ENCODE measurements around the gene ATF7IP2.
"Not testable (repeated sequence)": the region's sequence is repeated elsewhere in the genome, so short reads cannot be mapped to it uniquely, and the experiment has no call there.

Gene ATF7IP2

GRCh38 chr16:10385725-10386516 lies at the start of gene ATF7IP2:
ATF7IP2 (plus strand) TSS chr16:10386061; CDS start chr16:10430621, 44,560 bp downstream.
- peak; percentile 88 for DNase-seq (ENCODE audit: low read depth)

- no peak for DNase-seq (ENCODE audit: low read depth)
Observed at GRCh38 chr16:10338426-10338825, 47.4 kb upstream of the ATF7IP2 start.

GRCh38 chr16:10339777-10340732 lies 45.8 kb upstream of the ATF7IP2 start:
- DNase-seq (ENCODE audit: low read depth), result no peak

- no peak for DNase-seq (ENCODE audit: low read depth)
Observed at GRCh38 chr16:10343124-10343760, 42.6 kb upstream of the ATF7IP2 start.

- not testable (repeated sequence) for DNase-seq (ENCODE audit: low read depth)
Observed at GRCh38 chr16:10344699-10345098, 41.2 kb upstream of the ATF7IP2 start.

GRCh38 chr16:10345629-10346028 lies 40.2 kb upstream of the ATF7IP2 start:
- no peak for DNase-seq (ENCODE audit: low read depth)

GRCh38 chr16:10349851-10350250 lies 36.0 kb upstream of the ATF7IP2 start:
- no peak for DNase-seq (ENCODE audit: low read depth)

GRCh38 chr16:10352262-10352661 lies 33.6 kb upstream of the ATF7IP2 start:
- no peak for DNase-seq (ENCODE audit: low read depth)

- DNase-seq (ENCODE audit: low read depth), result no peak
Observed at GRCh38 chr16:10355589-10355988, 30.3 kb upstream of the ATF7IP2 start.

- no peak for DNase-seq (ENCODE audit: low read depth)
Observed at GRCh38 chr16:10356870-10357842, 28.7 kb upstream of the ATF7IP2 start.

GRCh38 chr16:10361747-10362076 lies 24.1 kb upstream of the ATF7IP2 start:
- not testable (repeated sequence) for DNase-seq (ENCODE audit: low read depth)

GRCh38 chr16:10362077-10362863 lies 23.6 kb upstream of the ATF7IP2 start:
- DNase-seq (ENCODE audit: low read depth), result no peak

GRCh38 chr16:10362864-10363197 lies 23.0 kb upstream of the ATF7IP2 start:
- DNase-seq (ENCODE audit: low read depth), result not testable (repeated sequence)

- not testable (repeated sequence) for DNase-seq (ENCODE audit: low read depth)
Observed at GRCh38 chr16:10366619-10367018, 19.2 kb upstream of the ATF7IP2 start.

- no peak for DNase-seq (ENCODE audit: low read depth)
Observed at GRCh38 chr16:10367616-10368188, 18.2 kb upstream of the ATF7IP2 start.

- no peak for DNase-seq (ENCODE audit: low read depth)
Observed at GRCh38 chr16:10368969-10369551, 16.8 kb upstream of the ATF7IP2 start.

- DNase-seq (ENCODE audit: low read depth), result no peak
Observed at GRCh38 chr16:10370096-10370726, 15.7 kb upstream of the ATF7IP2 start.

GRCh38 chr16:10371592-10371991 lies 14.3 kb upstream of the ATF7IP2 start:
- no peak for DNase-seq (ENCODE audit: low read depth)

- DNase-seq (ENCODE audit: low read depth), result no peak
Observed at GRCh38 chr16:10373556-10373955, 12.3 kb upstream of the ATF7IP2 start.
